ENCODE measurements around the gene MYO16. TPM values are rescaled to one million over a fixed set of nuclear protein-coding genes. Genes with fewer than 3 reads are reported as not detected.

The MYO16 gene
- total RNA-seq, 3 donors from 2014 or later, result 0.15 to 0.48 (median 0.33) TPM

GRCh38 chr13:108855737-108856387 lies 226.5 kb downstream of the MYO16 start:
- intact Hi-C loops (cut with DNase I; ENCODE audit: low total_unique reads), result no loop called here
- Histone ChIP-seq H3K9me3 (no peaks in the 10 kb centered on the region), H3K4me3 (no peak overlapping the region), H3K36me3 (no peaks in the 10 kb centered on the region), H3K27ac (no peak overlapping the region), H3K27me3 (no peaks in the 10 kb centered on the region), H3K4me1 (no peaks in the 10 kb centered on the region)
- TF ChIP-seq POLR2A (IDR thresholded peaks at IDR 0.05), result no peak
- no peak for TF ChIP-seq POLR2AphosphoS5 (IDR thresholded peaks at IDR 0.05)
- no peak for TF ChIP-seq CTCF (IDR thresholded peaks at IDR 0.05)
- DNase-seq (ENCODE audit: low spot score in 2 of 2), result no peak

- DNase-seq (ENCODE audit: low spot score in 2 of 2), result no peak
- Histone ChIP-seq H3K9me3 (no peaks in the 10 kb centered on the region), H3K36me3 (no peaks in the 10 kb centered on the region), H3K4me3 (no peak overlapping the region), H3K27ac (no peak overlapping the region), H3K27me3 (no peaks in the 10 kb centered on the region), H3K4me1 (no peaks in the 10 kb centered on the region)
- TF ChIP-seq POLR2A (IDR thresholded peaks at IDR 0.05) (no peak), CTCF (IDR thresholded peaks at IDR 0.05) (no peak), POLR2AphosphoS5 (IDR thresholded peaks at IDR 0.05) (no peak)
- intact Hi-C loops (cut with DNase I; ENCODE audit: low total_unique reads), result no loop called here
Measured at GRCh38 chr13:108858676-108859075, 229.3 kb downstream of the MYO16 start.

- intact Hi-C loops (cut with DNase I; ENCODE audit: low total_unique reads), result no loop called here
- Histone ChIP-seq H3K4me3 (no peak overlapping the region), H3K27ac (no peak overlapping the region), H3K36me3 (no peaks in the 10 kb centered on the region), H3K9me3 (no peaks in the 10 kb centered on the region), H3K27me3 (no peaks in the 10 kb centered on the region), H3K4me1 (no peaks in the 10 kb centered on the region)
- no peak for DNase-seq (ENCODE audit: low spot score in 2 of 2)
- TF ChIP-seq POLR2AphosphoS5 (IDR thresholded peaks at IDR 0.05), result no peak
- TF ChIP-seq CTCF (IDR thresholded peaks at IDR 0.05), result no peak
- TF ChIP-seq POLR2A (IDR thresholded peaks at IDR 0.05), result no peak
Measured at GRCh38 chr13:108859197-108860012, 230.0 kb downstream of the MYO16 start.

- H3K9me3 ChIP-seq, result no peaks in the 10 kb centered on the region
- DNase-seq (ENCODE audit: low spot score in 2 of 2), result no peak
- intact Hi-C loops (cut with DNase I; ENCODE audit: low total_unique reads), result no loop called here
- no peaks in the 10 kb centered on the region for H3K4me1 ChIP-seq
- no peak overlapping the region for H3K4me3 ChIP-seq
- no peaks in the 10 kb centered on the region for H3K36me3 ChIP-seq
- no peak for TF ChIP-seq POLR2A (IDR thresholded peaks at IDR 0.05)
- no peak for TF ChIP-seq CTCF (IDR thresholded peaks at IDR 0.05)
- TF ChIP-seq POLR2AphosphoS5 (IDR thresholded peaks at IDR 0.05), result no peak
- no peak overlapping the region for H3K27ac ChIP-seq
- H3K27me3 ChIP-seq, result no peaks in the 10 kb centered on the region
Measured at GRCh38 chr13:108860418-108860817, 231.0 kb downstream of the MYO16 start.

GRCh38 chr13:108877300-108877699 lies 247.9 kb downstream of the MYO16 start:
- DNase-seq (ENCODE audit: low spot score in 2 of 2), result no peak

More at GRCh38 chr13:108877300-108877699, 247.9 kb downstream of the MYO16 start:
- Histone ChIP-seq H3K27me3 (no peaks in the 10 kb centered on the region), H3K9me3 (peaks cover 4 to 6% of the 10 kb centered on the region in 2 donors), H3K36me3 (no peaks in the 10 kb centered on the region), H3K27ac (no peak overlapping the region), H3K4me3 (no peak overlapping the region), H3K4me1 (no peaks in the 10 kb centered on the region)
- TF ChIP-seq POLR2AphosphoS5 (IDR thresholded peaks at IDR 0.05) (no peak), CTCF (IDR thresholded peaks at IDR 0.05) (no peak), POLR2A (IDR thresholded peaks at IDR 0.05) (no peak)
- intact Hi-C loops (cut with DNase I; ENCODE audit: low total_unique reads), result no loop called here

Measured in breast epithelium (tissue), 4 donors.